HUDEP-2 (cell line): ENCODE results near the gene KRTAP2-1.
A peak's percentile ranks its signal among the peaks of the same experiment; 100 is the strongest.
"Not testable (repeated sequence)": the region's sequence is repeated elsewhere in the genome, so short reads cannot be mapped to it uniquely, and the experiment has no call there.

ENCODE experiments used
- DNase-seq, 76 experiments: peaks; one replicate each; lab custom pipeline; 2025; ENCODE audit not compliant: unreplicated experiment in 76 of 76; lab: John Stamatoyannopoulos, UW

The KRTAP2-1 gene, protein sequence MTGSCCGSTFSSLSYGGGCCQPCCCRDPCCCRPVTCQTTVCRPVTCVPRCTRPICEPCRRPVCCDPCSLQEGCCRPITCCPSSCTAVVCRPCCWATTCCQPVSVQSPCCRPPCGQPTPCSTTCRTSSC

DNA sequence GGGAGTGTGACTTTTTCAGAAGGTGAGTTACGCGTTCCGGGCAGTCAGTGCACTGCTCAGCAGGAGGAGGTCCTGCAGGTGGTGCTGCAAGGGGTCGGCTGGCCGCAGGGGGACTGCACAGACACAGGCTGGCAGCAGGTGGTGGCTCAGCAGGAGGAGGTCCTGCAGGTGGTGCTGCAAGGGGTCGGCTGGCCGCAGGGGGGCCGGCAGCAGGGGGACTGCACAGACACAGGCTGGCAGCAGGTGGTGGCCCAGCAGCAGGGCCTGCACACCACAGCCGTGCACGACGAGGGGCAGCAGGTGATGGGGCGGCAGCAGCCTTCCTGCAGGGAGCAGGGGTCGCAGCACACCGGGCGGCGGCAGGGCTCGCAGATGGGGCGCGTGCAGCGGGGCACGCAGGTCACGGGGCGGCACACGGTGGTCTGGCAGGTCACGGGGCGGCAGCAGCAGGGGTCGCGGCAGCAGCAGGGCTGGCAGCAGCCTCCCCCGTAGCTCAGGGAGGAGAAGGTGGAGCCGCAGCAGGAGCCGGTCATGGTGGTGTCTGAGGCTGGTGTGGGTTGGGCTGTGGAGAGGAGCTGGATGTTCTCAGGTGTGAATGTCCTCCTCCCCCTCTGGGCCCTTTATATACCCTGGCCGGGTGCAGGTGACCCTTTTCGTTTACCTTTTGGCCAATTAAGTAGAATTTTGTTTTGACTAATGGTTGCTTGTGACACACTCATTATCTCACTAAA, at the start of gene KRTAP2-1:
Gene KRTAP2-1, minus strand, starts transcription at position 582 of the 731 bp plus-strand sequence. Its CDS starts 49 bp downstream, at position 533.
- not testable (repeated sequence) for DNase-seq

DNA sequence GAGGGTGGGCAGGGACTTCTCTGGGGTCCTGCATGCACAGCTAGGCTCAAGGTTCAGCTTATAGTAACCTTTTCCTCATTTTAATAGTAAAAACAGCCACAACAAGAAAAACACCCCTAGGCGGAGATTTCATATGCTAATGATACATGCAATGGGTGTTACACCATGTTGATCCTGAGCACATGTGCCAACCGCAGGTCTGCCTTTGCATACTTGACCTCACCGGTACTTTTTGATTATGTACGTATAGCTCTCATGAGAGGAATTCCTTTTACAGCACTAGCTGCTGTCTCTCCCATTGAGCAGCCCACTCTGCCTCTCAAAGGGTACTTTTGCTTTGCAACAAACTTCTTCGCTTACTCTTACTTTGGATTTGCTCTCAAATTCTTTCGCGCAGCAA, 48.9 kb upstream of the KRTAP2-1 start:
- DNase-seq, result no peak

DNA sequence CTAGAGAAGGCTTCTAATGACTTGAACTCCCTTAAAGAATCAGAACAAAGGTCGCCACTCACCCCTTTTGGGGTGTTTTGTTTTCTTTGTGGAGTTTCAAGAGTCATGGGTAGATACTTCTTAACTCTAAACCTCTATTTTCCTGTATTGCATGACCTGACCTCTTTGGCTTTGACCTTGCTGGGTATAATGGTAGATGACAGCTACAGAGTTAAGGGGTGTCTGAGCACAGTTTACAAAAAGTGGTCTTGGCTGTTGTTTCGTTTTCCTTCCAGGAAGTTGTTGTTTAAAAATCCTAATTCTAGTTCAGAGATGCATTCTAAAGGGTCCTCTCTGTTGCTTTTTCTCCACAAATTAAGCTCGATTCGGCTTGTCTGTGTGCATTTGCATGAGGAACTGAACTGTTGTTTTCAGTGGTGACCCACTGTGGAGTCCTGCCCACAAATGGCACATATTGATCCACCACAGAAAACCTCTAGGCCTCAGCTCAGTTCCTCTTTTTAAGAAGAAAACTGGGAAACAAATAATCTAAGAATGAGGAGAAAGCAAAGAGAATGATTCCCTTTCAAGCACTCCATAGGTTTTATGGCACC, 41.7 kb upstream of the KRTAP2-1 start:
- DNase-seq, result not testable (repeated sequence)

DNA sequence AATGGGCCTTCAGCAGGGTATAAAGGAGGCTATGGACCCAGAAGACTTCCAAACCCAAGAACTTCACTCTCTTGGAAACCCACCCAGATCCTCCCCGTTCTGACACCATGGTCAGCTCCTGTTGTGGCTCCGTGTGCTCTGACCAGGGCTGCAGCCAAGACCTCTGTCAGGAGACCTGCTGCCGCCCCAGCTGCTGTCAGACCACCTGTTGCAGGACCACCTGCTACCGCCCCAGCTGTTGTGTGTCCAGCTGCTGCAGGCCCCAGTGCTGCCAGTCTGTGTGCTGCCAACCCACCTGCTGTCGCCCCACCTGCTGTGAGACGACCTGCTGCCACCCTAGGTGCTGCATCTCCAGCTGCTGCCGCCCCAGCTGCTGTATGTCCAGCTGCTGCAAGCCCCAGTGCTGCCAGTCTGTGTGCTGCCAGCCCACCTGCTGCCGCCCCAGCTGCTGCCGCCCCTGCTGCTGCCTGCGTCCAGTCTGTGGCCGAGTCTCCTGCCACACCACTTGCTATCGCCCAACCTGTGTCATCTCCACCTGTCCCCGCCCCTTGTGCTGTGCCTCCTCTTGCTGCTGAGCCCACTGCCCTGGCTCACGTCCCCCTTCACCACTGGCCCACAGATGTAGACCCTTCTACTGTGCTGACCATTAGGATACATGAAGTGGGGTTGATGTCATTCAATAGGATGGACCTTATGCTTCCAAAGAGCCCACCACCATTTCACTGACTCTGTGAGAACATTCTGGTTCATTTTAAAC, 37.2 kb upstream of the KRTAP2-1 start, which contains the start of gene KRTAP4-7:
Gene KRTAP4-7, plus strand, starts transcription at position 51 of the 757 bp plus-strand sequence. Its CDS starts 57 bp downstream, at position 108.
- not testable (repeated sequence) for DNase-seq

DNA sequence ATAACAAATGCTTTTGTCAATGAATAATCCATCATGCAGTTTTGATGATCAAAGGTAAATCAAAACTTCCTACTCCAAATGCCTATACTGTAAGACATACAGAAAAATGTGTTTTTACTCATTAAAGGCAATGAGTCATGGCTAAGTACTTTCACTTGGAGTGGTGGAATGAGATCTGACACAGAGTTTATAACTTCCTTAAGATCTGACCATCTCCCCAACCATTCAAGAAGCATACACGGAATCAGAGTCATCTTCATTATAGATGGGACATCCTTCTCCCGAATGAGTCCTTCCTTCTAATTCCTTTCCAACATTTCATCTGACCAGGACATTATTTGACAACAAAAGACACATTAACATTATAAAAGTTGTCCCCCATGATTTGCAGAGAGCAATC, 36.3 kb upstream of the KRTAP2-1 start:
- not testable (repeated sequence) for DNase-seq

DNA sequence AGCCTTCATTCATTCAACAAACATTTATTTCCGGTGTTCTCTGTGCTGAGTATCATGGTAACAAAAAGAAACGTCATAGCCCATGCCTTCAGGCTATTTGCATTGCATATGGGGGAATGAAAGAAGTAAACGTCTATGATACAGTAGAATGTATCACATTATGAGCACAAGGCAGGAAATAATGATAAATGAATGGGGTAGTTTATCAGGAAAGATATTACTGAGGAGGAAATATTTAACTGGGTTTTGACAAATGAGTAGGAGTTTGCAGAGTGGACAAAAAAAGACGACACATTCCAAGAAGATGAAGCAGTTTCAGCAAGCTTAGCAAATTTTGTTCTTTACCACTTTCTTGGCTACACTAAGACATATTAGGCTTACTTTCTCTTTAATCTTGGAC, 35.5 kb upstream of the KRTAP2-1 start:
- no peak for DNase-seq

DNA sequence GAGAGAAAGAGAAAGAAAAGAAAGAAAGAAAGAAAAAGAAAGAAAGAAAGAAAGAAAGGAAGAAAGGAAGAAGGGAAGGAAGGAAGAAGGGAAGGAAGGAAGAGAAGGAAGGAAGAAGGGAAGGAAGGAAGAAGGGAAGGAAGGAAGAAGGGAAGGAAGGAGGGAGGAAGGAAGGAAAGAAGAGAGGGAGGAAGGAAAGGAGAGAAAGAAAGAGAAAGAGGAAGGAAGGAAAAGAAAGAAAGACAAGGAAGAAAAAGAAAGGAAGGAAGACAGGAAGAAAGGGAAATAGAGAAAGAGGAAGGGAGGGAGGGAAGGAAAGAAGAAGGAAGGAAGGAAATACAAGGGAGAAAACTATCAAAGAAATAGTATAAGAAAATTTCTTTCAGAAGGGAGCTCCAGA, 29.7 kb upstream of the KRTAP2-1 start:
- DNase-seq, result no peak

DNA sequence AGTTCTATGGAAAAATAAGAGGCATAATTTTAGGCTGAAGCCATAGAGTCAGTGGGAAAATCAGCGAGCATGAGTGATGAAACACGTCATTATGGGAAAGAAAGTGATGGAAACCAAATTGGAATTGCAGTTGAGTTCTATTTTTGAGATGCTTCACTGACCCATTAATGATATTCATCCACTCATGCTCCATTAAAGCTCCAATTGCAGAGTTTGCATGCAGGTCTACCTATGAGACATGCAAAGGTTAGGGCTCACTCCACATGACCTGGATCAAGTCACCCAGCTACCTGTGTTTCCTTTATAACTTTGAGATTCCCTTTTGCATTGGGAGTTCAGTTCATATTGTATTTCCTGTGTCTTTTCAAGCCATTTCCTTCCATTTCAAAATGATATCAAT, 26.6 kb upstream of the KRTAP2-1 start:
- no peak for DNase-seq

DNA sequence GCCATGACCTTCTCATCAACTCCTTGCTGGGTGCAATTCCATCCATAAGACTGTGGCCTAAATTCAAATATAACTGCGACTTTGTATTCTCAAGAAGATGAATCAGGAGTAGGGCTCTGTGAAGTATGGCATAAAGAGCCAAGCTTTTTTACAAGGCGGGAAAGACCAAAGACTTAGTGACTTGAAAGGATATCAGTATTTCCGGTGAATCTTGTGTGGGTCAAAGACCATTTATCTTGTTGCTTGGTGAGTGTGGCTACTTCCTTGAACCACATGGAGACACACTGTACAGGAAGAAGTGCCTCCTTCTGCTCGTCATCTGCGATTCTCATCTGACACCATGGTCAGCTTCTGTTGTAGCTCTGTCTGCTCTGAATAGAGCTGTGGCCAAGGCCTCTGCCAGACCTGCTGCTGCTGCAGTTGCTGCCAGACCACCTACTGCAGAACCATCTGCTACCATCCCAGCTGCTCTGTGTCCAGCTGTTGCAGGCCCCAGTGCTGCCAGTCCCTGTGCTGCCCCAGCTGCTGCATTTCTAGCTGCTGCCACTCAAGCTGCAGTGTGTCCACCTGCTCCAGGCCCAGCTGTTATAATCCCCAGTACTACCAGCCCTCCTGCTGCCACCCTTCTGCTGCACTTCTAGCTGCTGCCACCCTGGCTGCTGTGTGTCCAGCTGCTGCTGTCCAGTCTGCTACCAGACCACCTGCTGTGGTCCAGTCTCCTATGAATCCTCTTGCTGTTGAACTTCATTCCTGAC, 24.7 kb upstream of the KRTAP2-1 start:
- DNase-seq, result no peak

DNA sequence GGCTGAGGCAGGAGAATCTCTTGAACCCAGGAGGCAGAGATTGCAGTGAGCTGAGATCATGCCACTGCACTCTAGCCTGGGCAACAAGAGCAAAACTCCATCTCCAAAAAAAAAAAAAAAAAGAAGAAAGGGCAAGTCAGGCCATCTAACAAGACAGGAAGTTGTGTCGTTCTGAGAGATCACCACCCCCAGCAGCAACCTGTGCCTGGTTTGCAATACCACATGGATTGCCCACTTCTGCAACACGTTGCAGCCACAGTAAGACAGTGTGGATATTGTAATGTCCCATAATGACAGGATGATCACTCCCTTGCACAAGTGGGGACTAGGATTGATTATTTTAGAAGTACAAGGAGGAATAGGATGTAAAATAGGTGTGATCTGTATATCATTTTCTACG, 21.9 kb upstream of the KRTAP2-1 start:
- DNase-seq, result no peak

DNA sequence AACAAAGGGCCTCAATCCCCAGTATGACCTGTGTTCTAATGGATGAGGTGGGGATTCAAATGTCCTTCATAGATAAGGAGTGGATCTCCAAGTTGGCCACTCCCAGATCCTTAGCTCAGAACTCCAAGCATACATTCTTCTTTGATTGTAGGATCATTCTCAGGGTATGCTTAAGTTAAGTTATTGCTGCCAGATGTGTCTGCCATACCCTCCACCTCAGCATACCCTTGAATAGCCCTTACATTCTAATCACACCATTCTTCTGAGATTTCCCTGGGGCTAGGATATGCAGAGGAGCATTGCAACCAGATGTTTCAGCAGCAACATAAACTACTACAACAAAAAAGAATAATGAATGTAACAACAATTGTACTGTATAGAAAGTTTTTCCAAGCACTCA, 20.2 kb upstream of the KRTAP2-1 start:
- no peak for DNase-seq

DNA sequence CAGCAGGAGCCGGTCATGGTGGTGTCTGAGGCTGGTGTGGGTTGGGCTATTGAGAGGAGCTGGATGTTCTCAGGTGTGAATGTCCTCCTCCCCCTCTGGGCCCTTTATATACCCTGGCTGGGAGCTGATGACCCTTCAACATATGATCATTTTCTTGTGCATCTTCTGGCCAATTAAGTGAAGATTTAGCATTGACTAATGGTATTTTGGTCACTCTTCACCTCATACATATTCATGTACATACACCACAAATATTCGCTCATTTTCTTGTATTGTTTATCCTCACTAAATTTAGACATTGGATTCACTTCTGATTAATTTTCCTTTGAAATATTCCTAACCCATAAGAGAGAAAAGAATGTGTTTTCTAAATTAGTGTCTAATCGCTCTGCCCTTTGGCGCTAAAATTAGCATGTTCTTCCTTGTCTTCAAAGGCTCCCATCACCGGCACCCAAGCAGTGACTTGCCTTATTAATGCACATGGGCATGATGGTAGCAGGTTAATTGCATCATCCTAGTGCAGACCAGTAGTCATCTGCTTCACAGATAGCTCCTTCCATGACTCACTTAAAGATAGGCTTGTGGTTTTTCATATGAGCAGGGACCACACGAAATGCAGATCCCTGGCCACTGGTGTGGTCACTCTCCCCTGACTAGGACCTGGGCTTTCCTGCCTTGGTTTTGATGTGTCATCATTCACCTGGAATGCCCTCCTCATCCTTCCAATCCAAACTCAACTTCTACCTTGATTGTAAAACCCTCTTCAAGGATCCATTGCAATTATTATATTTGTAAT, 18.9 kb upstream of the KRTAP2-1 start, which contains the start of gene KRTAP2-4:
Gene KRTAP2-4, minus strand, starts transcription at position 51 of the 796 bp plus-strand sequence. Its CDS starts 34 bp downstream, at position 17.
- no peak for DNase-seq

DNA sequence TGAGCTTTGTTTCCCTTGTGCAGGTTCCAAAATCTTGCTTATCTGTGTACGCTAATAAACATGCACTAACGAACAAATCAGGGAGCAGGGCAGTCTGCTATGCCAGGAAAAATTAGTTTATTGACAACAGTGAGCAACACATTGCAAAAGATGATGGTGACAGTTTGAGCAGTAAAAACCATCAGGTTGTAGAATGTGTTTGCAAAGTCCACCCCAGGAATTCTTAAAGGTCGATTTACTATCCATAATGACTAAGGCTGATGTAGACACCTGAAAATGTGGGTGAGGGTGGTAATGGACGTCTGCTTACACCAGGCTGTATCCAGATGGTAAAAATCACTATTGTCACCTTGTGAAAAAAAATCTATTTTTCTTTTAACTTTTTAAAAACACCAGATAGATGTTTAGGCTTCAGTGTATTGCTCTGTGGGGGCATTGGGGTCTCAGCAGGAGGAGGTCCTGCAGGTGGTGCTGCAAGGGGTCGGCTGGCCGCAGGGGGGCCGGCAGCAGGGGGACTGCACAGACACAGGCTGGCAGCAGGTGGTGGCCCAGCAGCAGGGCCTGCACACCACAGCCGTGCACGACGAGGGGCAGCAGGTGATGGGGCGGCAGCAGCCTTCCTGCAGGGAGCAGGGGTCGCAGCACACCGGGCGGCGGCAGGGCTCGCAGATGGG, 18.0 kb upstream of the KRTAP2-1 start:
- DNase-seq, result not testable (repeated sequence)

DNA sequence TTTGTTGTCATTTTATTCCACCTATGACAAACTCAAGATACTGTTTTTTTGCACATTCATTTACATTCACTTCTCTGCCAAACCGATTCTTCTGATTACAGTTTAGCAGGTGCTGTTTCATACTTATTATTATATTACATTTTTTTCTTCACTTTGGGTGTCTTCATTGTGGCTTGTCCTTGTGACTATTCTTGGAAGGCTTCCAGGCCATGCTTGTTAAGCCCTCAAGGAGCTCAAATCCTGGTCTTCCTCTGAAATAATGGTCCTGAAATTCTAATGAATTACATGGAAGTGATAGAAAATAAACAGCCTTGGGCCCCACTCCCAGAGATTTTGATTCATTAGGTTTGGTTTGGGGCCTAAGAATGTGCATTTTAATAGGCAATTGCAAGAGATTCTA, 17.2 kb upstream of the KRTAP2-1 start:
- peak in 1 of 76 experiments; percentile 4 for DNase-seq

DNA sequence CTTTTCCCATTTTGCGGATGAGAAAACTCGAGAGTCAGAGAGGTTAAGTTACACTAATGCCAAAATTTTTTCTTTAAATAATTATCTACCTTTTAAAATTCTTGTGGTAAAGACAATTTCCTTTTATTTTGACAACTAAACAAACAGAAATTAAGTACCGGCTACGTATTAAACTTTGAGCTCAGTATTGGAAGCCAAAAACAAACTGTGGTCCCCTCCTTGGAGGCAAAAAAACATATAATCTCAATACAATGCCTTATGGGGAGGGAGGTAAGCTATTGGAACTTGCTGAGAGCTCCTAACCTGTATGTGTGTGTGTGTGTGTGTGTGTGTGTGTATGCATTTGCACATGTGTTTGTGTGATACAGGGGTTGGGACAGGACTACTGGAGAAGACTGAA, 16.3 kb upstream of the KRTAP2-1 start:
- DNase-seq, result no peak

DNA sequence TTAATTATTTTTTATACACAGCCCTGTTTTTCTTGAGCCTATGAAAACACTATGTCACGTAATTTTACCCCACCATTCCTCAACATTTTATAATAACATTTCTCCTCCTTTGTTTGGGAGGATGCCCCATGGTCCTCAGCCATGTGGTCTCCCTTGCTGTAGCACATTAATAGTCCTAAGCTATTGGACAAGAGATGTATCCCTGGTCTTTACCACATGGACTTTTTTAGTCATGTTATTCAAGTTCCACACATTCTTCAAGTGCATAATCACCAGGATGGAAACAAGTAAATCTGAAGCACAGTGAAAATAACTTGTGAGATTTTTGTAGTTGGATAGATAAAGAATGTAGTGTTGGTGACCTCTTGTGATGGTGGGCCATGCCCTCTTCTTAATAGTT, 14.8 kb upstream of the KRTAP2-1 start:
- DNase-seq, result no peak

DNA sequence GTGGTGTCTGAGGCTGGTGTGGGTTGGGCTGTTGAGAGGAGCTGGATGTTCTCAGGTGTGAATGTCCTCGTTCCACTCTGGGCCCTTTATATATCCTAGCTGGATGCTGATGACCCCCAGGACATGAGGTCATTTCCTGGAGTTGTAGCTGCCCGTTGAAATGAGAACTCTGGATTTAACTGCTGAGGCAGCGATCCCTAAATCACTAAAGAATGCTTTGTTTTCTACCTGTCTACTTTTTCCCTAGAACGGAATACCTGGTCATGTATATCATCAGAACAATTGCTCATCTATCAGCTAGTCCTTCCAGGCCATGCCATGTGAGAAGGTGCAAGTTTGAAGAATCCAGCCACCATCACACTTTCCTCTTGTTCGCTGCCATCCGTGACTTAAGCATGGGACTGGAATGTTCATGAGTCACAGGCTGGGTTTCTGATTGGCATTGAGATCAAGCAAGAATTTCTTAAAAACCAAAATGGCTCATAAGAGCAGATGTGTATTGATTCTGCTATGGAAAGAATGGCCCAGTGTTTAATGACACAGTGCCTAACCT, 13.0 kb upstream of the KRTAP2-1 start, which contains the start of gene KRTAP2-3:
Gene KRTAP2-3, minus strand, starts transcription at position 63 of the 553 bp plus-strand sequence. CDS start 64 bp downstream, outside the sequence.
- DNase-seq, result no peak

DNA sequence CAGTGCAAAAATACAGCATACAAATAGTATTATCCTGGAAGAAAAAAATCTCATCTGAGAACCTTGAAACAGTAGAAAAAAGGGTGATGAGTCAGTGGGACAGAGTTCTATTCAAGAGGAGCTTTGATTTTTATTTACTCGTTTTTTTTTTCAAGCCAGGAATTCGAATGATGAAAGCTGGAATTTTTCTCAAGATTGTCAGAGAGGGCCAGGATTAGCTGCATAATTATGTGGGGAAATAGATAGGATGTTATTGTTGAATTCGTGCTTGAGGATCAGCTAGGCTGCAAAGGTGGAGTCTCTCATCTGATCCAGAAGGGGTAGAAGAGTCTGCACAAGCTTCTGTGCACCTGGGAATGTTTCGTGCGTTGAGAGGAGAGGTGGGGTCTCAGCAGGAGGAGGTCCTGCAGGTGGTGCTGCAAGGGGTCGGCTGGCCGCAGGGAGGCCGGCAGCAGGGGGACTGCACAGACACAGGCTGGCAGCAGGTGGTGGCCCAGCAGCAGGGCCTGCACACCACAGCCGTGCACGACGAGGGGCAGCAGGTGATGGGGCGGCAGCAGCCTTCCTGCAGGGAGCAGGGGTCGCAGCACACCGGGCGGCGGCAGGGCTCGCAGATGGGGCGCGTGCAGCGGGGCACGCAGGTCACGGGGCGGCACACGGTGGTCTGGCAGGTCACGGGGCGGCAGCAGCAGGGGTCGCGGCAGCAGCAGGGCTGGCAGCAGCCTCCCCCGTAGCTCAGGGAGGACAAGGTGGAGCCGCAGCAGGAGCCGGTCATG, 12.3 kb upstream of the KRTAP2-1 start:
- not testable (repeated sequence) for DNase-seq
